OCI-LY7 (cell line): Measurements from ENCODE around the gene PIM3.

ENCODE experiments used
- EZH2phosphoT487 ChIP-seq: fragments of 200-600 bp; sonication (generic); IDR thresholded peaks from 2 replicates; pipeline ENCODE4 v1.6.1; 2018; ENCODE audit warnings: low read depth, borderline replicate concordance, mild to moderate bottlenecking, mixed run types, antibody characterized with exemption, low read length, moderate library complexity, mixed read lengths
- TF ChIP-seq, protein P1 (sequence below): fragments of 200-600 bp; sonication (generic); conservative IDR thresholded peaks from 2 replicates; pipeline ENCODE4 v1.5.1; 2014; ENCODE audit warnings: mild to moderate bottlenecking, antibody characterized with exemption, low read length, moderate library complexity, mixed read lengths

DNA sequence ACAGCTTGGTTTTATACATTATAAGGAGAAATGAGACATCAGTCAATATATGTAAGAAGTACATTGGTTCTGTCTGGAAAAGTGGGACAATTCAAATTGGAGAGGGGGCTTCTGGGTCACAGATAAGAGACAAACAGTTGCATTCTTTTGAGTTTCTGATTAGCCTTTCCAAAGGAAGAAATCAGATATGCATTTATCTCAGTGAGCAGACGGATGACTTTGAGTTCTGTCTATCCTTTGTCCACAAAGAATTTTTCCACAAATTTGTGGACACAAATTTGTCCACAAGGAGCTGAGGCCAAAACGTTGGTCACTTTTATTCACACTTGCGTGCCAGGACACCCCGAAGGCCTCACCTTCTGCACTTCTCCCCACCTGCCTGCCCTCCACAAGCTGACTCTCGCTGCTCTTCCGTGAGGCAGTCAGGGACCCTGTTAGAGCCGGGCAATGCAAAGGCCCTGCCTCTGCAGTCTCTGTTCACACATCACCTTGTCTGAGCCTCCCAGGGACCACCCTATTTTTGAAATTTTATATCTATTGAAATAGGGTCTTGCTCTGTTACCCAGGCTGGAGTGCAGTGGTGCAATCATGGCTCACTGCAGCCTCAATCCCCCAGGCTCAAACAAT, 31.4 kb downstream of the PIM3 start:
- TF ChIP-seq, protein P1, sequence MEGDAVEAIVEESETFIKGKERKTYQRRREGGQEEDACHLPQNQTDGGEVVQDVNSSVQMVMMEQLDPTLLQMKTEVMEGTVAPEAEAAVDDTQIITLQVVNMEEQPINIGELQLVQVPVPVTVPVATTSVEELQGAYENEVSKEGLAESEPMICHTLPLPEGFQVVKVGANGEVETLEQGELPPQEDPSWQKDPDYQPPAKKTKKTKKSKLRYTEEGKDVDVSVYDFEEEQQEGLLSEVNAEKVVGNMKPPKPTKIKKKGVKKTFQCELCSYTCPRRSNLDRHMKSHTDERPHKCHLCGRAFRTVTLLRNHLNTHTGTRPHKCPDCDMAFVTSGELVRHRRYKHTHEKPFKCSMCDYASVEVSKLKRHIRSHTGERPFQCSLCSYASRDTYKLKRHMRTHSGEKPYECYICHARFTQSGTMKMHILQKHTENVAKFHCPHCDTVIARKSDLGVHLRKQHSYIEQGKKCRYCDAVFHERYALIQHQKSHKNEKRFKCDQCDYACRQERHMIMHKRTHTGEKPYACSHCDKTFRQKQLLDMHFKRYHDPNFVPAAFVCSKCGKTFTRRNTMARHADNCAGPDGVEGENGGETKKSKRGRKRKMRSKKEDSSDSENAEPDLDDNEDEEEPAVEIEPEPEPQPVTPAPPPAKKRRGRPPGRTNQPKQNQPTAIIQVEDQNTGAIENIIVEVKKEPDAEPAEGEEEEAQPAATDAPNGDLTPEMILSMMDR: no peak
- TF ChIP-seq EZH2phosphoT487: no peak
